Muscle of leg (tissue), 11 donors: ENCODE measurements around the gene ZDHHC20. TPM values are rescaled to one million over a fixed set of nuclear protein-coding genes. Genes with fewer than 3 reads are reported as not detected.
"Not testable (repeated sequence)": the region's sequence is repeated elsewhere in the genome, so short reads cannot be mapped to it uniquely, and the experiment has no call there.

Experiments
- DNase-seq: peaks from one replicate; pipeline ENCODE4 v3.0.0; 2013
- H3K27ac ChIP-seq: one replicate; pipeline ENCODE4 v1.5.1; 2013; ENCODE audit warnings: mild to moderate bottlenecking, low read length, control low read depth
- H3K27me3 ChIP-seq: one replicate; pipeline ENCODE4 v1.6.1; 2013; ENCODE audit warnings: low read length; ENCODE audit not compliant: control insufficient read depth, insufficient read depth
- H3K36me3 ChIP-seq: one replicate; pipeline ENCODE4 v1.6.1; 2013; ENCODE audit warnings: low read length; ENCODE audit not compliant: control insufficient read depth, insufficient read depth
- H3K4me1 ChIP-seq: one replicate; pipeline ENCODE4 v1.6.1; 2013; ENCODE audit warnings: low read length; ENCODE audit not compliant: control insufficient read depth, insufficient read depth
- H3K4me3 ChIP-seq: one replicate; pipeline ENCODE4 v1.5.1; 2013; ENCODE audit warnings: low read length, control low read depth
- H3K9me3 ChIP-seq: replicated peaks from 2 replicates; pipeline ENCODE4 v1.6.1; 2013; ENCODE audit warnings: low read depth, low read length; ENCODE audit not compliant: control insufficient read depth
- WGBS: methylation state at CpG from one replicate; pipeline ENCODE4 v1.1.5; 2013; ENCODE audit warnings: missing lambda C conversion rate; ENCODE audit not compliant: insufficient coverage; 5-methylcytosine and 5-hydroxymethylcytosine counted together
- polyA plus RNA-seq, 8 donors: library from polyadenylated mRNA; unstranded; fragments of 120-200 nt; gene quantifications; one replicate each; pipeline versions ENCODE4 v1.2.1 to v1.2.3, GENCODE V29; 2013; ENCODE audit warnings: inconsistent platforms in 1 of 8, low replicate concordance in 1 of 8; ENCODE audit not compliant: insufficient read length in 8 of 8, insufficient read depth in 1 of 8
- total RNA-seq: library from RNA; stranded (reverse); fragments of 120-200 nt; gene quantifications from one replicate; pipeline ENCODE4 v1.2.4, GENCODE V29; 2013

Gene ZDHHC20
- total and polyA plus RNA-seq, 9 donors: 29.2 to 61.6 (median 37.2) TPM

DNA sequence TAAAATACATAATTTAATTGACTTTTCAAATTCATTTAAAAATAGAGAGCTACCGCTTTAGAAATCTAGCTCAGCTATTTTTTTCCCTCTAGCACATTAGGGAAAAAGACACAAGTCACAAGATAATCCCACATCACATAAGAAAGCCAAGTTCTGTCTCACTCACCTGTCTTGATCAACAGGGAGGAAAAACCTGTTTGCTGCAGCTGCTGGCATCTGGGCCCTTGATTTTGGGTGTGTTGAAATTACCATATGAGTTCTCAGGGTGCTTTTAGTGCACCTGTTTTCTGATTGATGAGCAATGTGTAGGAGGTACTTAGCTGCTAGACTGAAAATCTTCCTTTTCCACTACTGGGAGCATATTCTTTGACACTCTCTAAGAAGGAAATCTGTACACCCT, 53.8 kb downstream of the ZDHHC20 start:
- Histone ChIP-seq H3K9me3 (no peaks in the 10 kb centered on the region), H3K4me3 (no peak overlapping the region), H3K4me1 (no peaks in the 10 kb centered on the region), H3K36me3 (peaks cover 7% of the 10 kb centered on the region), H3K27ac (no peak overlapping the region), H3K27me3 (no peaks in the 10 kb centered on the region)
- no CpG with 5 or more reads among the region's 1 CpG for WGBS
- no peak for DNase-seq

DNA sequence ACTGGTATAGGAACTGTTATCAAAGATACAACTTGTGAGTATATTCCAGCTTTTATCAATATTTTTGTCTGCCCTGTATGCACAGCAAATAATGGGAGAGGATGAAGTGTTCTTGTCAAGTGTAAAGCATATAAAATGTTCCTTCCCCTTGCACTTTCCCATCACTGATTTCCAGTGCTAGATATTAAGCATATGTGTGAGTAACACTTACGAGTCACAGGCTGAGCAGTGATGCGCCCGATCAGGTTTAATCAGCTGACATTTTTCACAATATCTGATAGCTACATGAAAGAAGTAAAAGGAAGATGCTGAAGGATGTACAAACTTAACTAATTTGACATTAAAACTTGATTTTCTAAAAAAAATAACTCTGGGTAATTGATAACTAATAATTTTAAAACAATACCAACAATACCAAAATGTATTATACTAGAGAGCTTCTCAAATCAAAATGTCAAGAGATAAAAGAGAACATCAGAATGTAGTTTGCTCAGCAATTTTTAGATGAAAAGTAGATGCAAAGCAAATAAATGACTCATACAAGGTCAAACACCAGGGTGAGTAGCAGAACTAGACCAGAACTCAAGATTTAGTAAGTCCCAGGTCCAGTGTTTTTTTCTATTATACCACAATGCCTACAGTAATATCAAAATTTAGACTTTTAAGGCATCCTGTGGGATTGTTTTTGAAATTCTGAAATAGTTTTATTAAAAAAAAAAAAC, 56.4 kb downstream of the ZDHHC20 start:
- no peak overlapping the region for H3K4me3 ChIP-seq
- no peak for DNase-seq
- no CpG with 5 or more reads among the region's 3 CpGs for WGBS
- peaks cover 3% of the 10 kb centered on the region for H3K36me3 ChIP-seq
- no peaks in the 10 kb centered on the region for H3K4me1 ChIP-seq
- H3K27ac ChIP-seq: no peak overlapping the region
- H3K27me3 ChIP-seq: no peaks in the 10 kb centered on the region
- H3K9me3 ChIP-seq: no peaks in the 10 kb centered on the region

- H3K27me3 ChIP-seq: no peaks in the 10 kb centered on the region
- no CpG with 5 or more reads among the region's 3 CpGs for WGBS
- no peak for DNase-seq
- no peak overlapping the region for H3K27ac ChIP-seq
- no peaks in the 10 kb centered on the region for H3K4me1 ChIP-seq
- peaks cover 3% of the 10 kb centered on the region for H3K36me3 ChIP-seq
- H3K9me3 ChIP-seq: no peaks in the 10 kb centered on the region
- no peak overlapping the region for H3K4me3 ChIP-seq
Observed at GRCh38 chr13:21399741-21400140, 59.4 kb downstream of the ZDHHC20 start.

DNA sequence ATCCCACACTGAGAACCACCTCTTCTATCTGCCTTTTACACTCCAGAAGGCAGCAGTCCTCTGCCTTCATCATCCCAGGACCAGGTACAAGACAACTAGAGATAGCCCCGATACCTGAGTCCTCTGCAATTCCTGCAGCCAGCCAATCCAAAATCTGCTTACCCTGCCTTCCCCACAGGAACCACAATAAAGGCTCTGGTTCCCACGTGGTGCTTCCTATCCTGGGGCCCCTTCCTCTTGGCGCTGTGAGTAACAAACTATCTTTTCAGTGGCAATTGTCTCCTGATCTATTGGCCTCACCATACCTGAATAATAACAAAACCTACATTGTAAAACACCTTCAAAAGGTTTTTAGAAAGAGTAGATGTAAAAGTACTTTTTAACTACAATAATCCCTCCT, 63.1 kb downstream of the ZDHHC20 start:
- Histone ChIP-seq H3K9me3 (no peaks in the 10 kb centered on the region), H3K27ac (no peak overlapping the region), H3K36me3 (peaks cover 9% of the 10 kb centered on the region), H3K4me3 (no peak overlapping the region), H3K27me3 (no peaks in the 10 kb centered on the region), H3K4me1 (no peaks in the 10 kb centered on the region)
- 77% methylated on average over 3 of the region's 3 CpGs for WGBS
- DNase-seq: no peak

- H3K36me3 ChIP-seq: peaks cover 25% of the 10 kb centered on the region
- no CpG with 5 or more reads among the region's 2 CpGs for WGBS
Observed at GRCh38 chr13:21389124-21389523, 70.0 kb downstream of the ZDHHC20 start.

GRCh38 chr13:21385710-21386109, 73.4 kb downstream of the ZDHHC20 start:
- no peak overlapping the region for H3K4me3 ChIP-seq
- H3K27ac ChIP-seq: no peak overlapping the region
- no peak for DNase-seq
- H3K36me3 ChIP-seq: peaks cover 24% of the 10 kb centered on the region
- no peaks in the 10 kb centered on the region for H3K4me1 ChIP-seq
- H3K27me3 ChIP-seq: no peaks in the 10 kb centered on the region
- WGBS: no CpG with 5 or more reads among the region's 2 CpGs
- peaks cover 7% of the 10 kb centered on the region for H3K9me3 ChIP-seq

More at GRCh38 chr13:21389124-21389523, 70.0 kb downstream of the ZDHHC20 start:
- Histone ChIP-seq H3K4me1 (no peaks in the 10 kb centered on the region), H3K4me3 (no peak overlapping the region), H3K27ac (no peak overlapping the region), H3K9me3 (peaks cover 7% of the 10 kb centered on the region), H3K27me3 (no peaks in the 10 kb centered on the region)
- DNase-seq: no peak

GRCh38 chr13:21383090-21383489, 76.0 kb downstream of the ZDHHC20 start:
- H3K4me3 ChIP-seq: no peak overlapping the region
- WGBS: 100% methylated on average over 1 of the region's 6 CpGs
- DNase-seq: no peak
- H3K36me3 ChIP-seq: peaks cover 19% of the 10 kb centered on the region
- H3K9me3 ChIP-seq: peaks cover 7% of the 10 kb centered on the region
- H3K27me3 ChIP-seq: no peaks in the 10 kb centered on the region
- no peak overlapping the region for H3K27ac ChIP-seq
- H3K4me1 ChIP-seq: no peaks in the 10 kb centered on the region

GRCh38 chr13:21376998-21377985, 81.8 kb downstream of the ZDHHC20 start:
- peaks cover 20% of the 10 kb centered on the region for H3K36me3 ChIP-seq
- not testable (repeated sequence) for H3K4me1 ChIP-seq, H3K27ac ChIP-seq, H3K27me3 ChIP-seq, H3K9me3 ChIP-seq, H3K4me3 ChIP-seq, DNase-seq
- WGBS: 89% methylated on average over 24 of the region's 36 CpGs

DNA sequence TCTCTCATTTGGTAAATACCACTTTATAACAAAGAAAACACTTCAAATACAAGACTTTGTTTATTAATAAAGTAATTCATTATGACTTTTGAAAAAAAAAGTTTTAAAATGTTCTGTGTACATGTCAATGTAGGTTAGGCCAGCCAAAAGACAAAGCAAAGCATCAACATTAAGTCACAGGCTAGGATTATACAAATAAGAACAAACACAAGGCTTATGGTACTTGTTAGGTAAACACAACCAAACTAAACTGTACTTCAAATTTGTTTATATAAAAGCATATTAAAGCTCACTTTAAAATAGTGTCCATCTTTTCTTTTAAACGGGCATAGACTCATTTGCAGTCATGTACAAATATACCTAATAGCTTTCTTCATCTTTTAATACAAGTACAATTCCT, 86.6 kb downstream of the ZDHHC20 start:
- H3K9me3 ChIP-seq: no peaks in the 10 kb centered on the region
- H3K4me3 ChIP-seq: no peak overlapping the region
- DNase-seq: no peak
- no CpG with 5 or more reads among the region's 1 CpG for WGBS
- H3K27ac ChIP-seq: no peak overlapping the region
- no peaks in the 10 kb centered on the region for H3K4me1 ChIP-seq
- H3K36me3 ChIP-seq: peaks cover 11% of the 10 kb centered on the region
- no peaks in the 10 kb centered on the region for H3K27me3 ChIP-seq

DNA sequence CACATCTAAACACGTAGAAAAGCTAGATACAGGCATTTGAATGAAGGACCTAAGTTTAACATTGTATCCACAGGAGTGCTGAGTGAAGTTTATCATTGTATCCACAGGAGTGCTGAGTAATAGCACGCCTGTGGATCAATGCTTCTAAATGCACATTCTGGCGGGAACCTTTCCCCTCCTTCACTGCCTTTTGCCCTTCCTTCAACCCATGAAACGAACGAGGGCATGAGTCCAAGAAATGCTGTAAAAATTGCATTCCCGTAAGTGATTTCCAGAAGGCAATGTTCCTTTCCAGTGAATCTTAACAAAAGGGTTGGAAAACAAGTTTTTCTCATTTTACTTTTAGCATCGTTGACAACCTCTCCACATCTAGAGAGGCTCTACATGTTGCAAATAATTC, 88.1 kb downstream of the ZDHHC20 start:
- no peaks in the 10 kb centered on the region for H3K4me1 ChIP-seq
- no peaks in the 10 kb centered on the region for H3K9me3 ChIP-seq
- WGBS: 53% methylated on average over 2 of the region's 7 CpGs
- H3K36me3 ChIP-seq: peaks cover 7% of the 10 kb centered on the region
- DNase-seq: peak; percentile 30
- no peak overlapping the region for H3K27ac ChIP-seq
- no peaks in the 10 kb centered on the region for H3K27me3 ChIP-seq
- no peak overlapping the region for H3K4me3 ChIP-seq
